ENCODE measurements around the gene CDHR2.
A peak's percentile ranks its signal among the peaks of the same experiment; 100 is the strongest.

Gene CDHR2

DNA sequence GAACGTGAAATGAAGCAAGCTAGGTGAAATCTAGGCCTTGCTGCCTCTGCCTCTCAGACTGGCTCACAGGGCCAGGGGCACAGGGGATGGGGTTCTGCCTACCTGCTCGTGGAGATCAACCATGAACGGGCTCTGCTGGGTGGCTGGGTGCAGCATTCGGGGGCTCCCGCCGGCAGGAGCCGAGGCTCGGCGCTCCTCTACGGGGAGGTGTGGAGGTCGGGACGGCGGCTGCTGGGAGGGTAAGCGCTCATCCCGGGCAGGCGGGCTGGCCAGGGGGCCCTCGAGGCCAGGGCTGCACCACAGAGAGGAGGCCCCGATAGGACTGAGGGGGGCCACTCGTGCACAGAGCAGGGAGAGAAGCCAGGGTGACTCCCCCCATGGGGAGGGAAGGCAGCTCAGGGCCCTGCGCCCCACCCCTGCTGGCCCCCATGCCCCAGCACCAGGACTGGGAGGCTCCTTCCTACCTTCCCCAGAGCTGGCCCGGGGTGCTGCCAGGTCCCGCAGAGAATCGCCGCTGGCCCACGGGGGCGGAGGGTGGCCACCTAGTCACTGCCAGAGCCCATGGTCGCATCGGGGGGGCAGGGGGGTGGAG, 17.1 kb upstream of the CDHR2 start:
- TF ChIP-seq BACH2 (CRISPR knock-in tag; IDR thresholded peaks at IDR 0.05; ENCODE audit: borderline replicate concordance) (no peak), ZNF8 (CRISPR knock-in tag; IDR thresholded peaks at IDR 0.05) (no peak), ZFP3 (CRISPR knock-in tag; IDR thresholded peaks at IDR 0.05) (no peak)
- TF ChIP-seq, protein P1, sequence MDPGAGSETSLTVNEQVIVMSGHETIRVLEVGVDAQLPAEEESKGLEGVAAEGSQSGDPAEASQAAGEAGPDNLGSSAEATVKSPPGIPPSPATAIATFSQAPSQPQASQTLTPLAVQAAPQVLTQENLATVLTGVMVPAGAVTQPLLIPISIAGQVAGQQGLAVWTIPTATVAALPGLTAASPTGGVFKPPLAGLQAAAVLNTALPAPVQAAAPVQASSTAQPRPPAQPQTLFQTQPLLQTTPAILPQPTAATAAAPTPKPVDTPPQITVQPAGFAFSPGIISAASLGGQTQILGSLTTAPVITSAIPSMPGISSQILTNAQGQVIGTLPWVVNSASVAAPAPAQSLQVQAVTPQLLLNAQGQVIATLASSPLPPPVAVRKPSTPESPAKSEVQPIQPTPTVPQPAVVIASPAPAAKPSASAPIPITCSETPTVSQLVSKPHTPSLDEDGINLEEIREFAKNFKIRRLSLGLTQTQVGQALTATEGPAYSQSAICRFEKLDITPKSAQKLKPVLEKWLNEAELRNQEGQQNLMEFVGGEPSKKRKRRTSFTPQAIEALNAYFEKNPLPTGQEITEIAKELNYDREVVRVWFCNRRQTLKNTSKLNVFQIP (CRISPR knock-in tag; IDR thresholded peaks at IDR 0.05; ENCODE audit: borderline replicate concordance, low read depth): no peak
- ATAC-seq: no peak

DNA sequence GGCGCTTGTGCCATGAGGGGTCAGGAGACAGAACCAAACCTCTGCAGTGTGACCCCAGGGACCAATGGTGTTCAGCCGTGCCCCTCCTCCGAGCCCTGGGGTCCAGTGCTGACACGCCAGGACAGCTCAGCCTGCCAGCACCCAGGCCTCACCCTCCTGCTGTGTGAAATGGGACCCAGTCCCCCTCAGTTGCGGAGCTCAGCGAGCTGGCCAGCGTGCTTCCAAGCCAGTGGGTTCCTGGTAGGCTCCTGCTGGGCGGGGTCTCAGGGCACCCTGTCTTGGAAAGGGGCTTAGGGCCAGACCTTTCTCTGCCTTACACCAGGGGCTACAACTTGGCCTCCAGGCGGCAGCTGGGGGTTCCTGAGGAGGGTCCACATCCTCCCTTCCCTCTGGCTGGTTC, 16.3 kb upstream of the CDHR2 start:
- ATAC-seq: no peak
- TF ChIP-seq RARB (CRISPR knock-in tag; IDR thresholded peaks at IDR 0.05) (no peak), ISL1 (CRISPR knock-in tag; IDR thresholded peaks at IDR 0.05) (no peak), CSDC2 (CRISPR knock-in tag; IDR thresholded peaks at IDR 0.05) (no peak), TCF4 (CRISPR knock-in tag; IDR thresholded peaks at IDR 0.05; ENCODE audit: borderline replicate concordance) (no peak), TOX (CRISPR knock-in tag; IDR thresholded peaks at IDR 0.05; ENCODE audit: borderline replicate concordance) (no peak)
- TF ChIP-seq, protein P2, sequence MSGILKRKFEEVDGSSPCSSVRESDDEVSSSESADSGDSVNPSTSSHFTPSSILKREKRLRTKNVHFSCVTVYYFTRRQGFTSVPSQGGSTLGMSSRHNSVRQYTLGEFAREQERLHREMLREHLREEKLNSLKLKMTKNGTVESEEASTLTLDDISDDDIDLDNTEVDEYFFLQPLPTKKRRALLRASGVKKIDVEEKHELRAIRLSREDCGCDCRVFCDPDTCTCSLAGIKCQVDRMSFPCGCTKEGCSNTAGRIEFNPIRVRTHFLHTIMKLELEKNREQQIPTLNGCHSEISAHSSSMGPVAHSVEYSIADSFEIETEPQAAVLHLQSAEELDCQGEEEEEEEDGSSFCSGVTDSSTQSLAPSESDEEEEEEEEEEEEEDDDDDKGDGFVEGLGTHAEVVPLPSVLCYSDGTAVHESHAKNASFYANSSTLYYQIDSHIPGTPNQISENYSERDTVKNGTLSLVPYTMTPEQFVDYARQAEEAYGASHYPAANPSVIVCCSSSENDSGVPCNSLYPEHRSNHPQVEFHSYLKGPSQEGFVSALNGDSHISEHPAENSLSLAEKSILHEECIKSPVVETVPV (CRISPR knock-in tag; IDR thresholded peaks at IDR 0.05): no peak

DNA sequence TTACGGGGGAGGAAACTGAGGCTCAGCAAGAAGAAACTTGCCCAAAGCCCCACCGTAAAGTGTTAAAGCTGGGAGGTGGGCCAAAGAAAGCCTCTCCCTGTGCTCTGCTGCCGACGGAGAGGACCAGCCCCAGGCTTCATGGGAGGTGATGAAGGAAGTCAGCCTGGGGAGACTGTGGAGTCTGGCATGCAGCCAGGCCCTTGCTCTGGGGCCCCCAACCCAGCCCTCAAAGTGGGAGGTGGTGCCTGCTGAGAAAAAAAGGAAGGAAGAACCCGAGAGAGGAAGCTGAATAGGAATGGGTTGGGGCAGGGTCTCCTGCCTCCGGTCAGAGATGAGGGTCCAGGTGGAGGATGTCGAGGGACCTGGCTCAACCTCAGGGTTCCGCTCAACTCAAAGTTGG, 15.8 kb upstream of the CDHR2 start:
- no peak for ATAC-seq

DNA sequence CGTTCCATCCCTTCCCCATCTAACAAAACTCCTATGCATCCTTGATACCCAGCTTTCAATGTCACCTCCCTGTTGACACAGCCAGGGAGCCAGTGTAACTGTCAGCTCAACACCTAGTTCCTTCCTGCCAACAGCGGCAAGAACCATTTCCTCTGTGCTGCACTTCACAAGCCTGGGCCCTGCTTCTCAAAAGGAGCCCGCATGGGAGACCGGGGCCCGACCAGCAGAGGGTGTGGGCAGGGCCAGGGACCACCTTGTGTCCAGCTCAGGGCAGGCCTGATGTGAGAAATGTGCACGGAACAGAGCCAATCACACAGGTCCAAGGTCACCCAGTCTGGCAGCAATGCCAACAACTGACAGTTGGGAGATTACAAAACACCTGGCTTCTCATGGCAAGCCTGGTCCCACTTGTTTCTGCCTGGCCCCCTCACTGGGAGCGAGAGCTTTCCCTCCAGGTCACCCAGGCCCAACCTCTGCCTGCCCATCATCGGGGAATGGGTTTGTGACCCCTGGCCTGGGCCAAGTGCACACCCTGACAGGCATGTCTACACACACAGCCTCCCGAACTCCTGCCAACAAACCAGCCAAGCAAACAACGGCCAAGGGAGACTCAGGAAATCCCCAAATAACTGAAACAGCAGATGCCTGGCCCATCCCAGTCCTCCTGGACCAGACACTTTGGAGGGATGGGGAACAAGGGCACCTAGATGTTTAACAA, 15.1 kb upstream of the CDHR2 start:
- no peak for ATAC-seq
- no peak for TF ChIP-seq CSDC2 (CRISPR knock-in tag; IDR thresholded peaks at IDR 0.05)
- TF ChIP-seq GLIS3 (CRISPR knock-in tag; IDR thresholded peaks at IDR 0.05): no peak
- no peak for TF ChIP-seq ZC3H10 (CRISPR knock-in tag; IDR thresholded peaks at IDR 0.05)
- peak; percentile 90 for TF ChIP-seq ZFP3 (CRISPR knock-in tag; IDR thresholded peaks at IDR 0.05)

More for the DNA sequence above, 15.8 kb upstream of the CDHR2 start:
- no peak for TF ChIP-seq GLIS3 (CRISPR knock-in tag; IDR thresholded peaks at IDR 0.05)

DNA sequence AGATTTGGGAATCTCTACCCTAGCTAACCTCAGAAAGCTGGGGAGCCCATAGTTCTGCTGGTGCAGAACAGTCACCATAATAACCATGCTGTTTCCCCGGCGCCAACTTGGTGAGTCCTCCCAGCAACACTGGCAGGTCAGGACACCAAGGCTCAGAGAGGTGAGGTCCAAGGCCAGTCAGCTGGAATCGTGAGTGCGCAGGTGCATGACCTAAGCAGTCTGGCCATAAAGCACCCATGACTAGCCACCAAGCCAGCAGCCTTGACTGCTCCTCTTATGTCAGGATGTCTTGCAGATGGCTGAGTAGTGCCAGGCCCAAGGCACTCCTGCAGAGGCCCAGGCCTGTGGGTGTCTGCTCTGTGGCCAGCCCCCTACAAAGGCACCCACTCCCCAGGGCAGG, 14.5 kb upstream of the CDHR2 start:
- TF ChIP-seq ZNF8 (CRISPR knock-in tag; IDR thresholded peaks at IDR 0.05) (no peak), PPARA (CRISPR knock-in tag; IDR thresholded peaks at IDR 0.05; ENCODE audit: borderline replicate concordance) (no peak), BACH2 (CRISPR knock-in tag; IDR thresholded peaks at IDR 0.05; ENCODE audit: borderline replicate concordance) (no peak), ZFP30 (CRISPR knock-in tag; IDR thresholded peaks at IDR 0.05) (no peak), ZC3H10 (CRISPR knock-in tag; IDR thresholded peaks at IDR 0.05) (no peak), ZFP3 (CRISPR knock-in tag; IDR thresholded peaks at IDR 0.05) (no peak), TOX (CRISPR knock-in tag; IDR thresholded peaks at IDR 0.05; ENCODE audit: borderline replicate concordance) (no peak), ESRRG (CRISPR knock-in tag; IDR thresholded peaks at IDR 0.05) (no peak), CSDC2 (CRISPR knock-in tag; IDR thresholded peaks at IDR 0.05) (no peak), ISL1 (CRISPR knock-in tag; IDR thresholded peaks at IDR 0.05) (no peak), SNAI2 (CRISPR knock-in tag; IDR thresholded peaks at IDR 0.05) (no peak), GLIS3 (CRISPR knock-in tag; IDR thresholded peaks at IDR 0.05) (no peak)
- TF ChIP-seq, protein P1 (CRISPR knock-in tag; IDR thresholded peaks at IDR 0.05; ENCODE audit: borderline replicate concordance, low read depth): no peak
- TF ChIP-seq, protein P3, sequence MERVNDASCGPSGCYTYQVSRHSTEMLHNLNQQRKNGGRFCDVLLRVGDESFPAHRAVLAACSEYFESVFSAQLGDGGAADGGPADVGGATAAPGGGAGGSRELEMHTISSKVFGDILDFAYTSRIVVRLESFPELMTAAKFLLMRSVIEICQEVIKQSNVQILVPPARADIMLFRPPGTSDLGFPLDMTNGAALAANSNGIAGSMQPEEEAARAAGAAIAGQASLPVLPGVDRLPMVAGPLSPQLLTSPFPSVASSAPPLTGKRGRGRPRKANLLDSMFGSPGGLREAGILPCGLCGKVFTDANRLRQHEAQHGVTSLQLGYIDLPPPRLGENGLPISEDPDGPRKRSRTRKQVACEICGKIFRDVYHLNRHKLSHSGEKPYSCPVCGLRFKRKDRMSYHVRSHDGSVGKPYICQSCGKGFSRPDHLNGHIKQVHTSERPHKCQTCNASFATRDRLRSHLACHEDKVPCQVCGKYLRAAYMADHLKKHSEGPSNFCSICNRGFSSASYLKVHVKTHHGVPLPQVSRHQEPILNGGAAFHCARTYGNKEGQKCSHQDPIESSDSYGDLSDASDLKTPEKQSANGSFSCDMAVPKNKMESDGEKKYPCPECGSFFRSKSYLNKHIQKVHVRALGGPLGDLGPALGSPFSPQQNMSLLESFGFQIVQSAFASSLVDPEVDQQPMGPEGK (CRISPR knock-in tag; IDR thresholded peaks at IDR 0.05; ENCODE audit: borderline replicate concordance): no peak
- TF ChIP-seq, protein P4, sequence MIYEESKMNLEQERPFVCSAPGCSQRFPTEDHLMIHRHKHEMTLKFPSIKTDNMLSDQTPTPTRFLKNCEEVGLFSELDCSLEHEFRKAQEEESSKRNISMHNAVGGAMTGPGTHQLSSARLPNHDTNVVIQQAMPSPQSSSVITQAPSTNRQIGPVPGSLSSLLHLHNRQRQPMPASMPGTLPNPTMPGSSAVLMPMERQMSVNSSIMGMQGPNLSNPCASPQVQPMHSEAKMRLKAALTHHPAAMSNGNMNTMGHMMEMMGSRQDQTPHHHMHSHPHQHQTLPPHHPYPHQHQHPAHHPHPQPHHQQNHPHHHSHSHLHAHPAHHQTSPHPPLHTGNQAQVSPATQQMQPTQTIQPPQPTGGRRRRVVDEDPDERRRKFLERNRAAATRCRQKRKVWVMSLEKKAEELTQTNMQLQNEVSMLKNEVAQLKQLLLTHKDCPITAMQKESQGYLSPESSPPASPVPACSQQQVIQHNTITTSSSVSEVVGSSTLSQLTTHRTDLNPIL (CRISPR knock-in tag; IDR thresholded peaks at IDR 0.05; ENCODE audit: low read depth): no peak
- TF ChIP-seq, protein P2 (CRISPR knock-in tag; IDR thresholded peaks at IDR 0.05): no peak
- no peak for ATAC-seq
